NCI-H128 (cell line): Measurements from ENCODE around the gene TTC6.

Experiments
- DNase-seq: peaks from one replicate; lab custom pipeline; 2025; ENCODE audit not compliant: unreplicated experiment; lab: John Stamatoyannopoulos, UW

Gene TTC6

DNA sequence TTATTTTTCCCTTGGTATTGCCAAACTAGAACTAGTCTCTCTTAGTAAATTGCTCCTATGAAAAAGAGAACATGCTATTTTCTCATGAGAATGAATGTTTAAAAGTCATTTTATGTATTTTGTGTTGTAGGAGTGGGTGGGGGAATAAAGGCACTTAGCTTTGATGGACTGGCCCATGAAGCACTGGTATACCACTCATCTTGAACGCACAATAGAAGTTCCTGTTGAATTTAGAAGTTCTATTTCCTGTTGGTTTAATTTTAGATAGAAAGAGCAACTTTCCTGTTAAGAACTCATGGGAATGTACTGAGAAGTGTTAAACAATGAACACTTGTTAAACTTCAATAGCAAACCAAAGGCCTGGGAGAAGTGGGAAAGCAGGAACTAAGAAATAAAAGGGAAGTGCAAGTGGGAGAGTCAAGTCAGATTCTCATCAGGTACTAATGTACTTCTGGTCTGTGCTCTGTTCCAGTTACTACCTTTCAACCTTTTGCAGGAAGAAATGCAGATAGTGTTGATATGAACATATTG lies 23.1 kb downstream of the TTC6 start:
- no peak for DNase-seq

DNA sequence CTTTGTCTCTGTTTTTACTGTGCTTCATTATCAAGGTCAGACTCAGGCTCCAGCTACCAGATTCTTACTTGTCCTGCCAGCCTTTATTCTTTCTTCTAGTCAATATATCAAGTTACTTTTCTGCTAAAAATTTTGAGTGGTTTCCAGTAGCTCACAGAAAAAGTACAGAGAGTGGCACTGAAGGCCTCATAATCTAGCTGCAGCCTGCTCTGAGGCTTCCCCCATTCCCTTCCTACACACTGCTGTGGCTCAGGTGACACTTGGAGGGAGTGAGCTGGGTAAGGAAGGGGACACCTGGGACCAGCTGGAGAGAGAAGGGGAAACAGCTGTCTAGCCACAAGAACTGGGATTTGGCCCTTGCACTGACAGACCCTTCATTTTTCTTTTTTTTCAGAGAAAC lies 25.4 kb downstream of the TTC6 start:
- no peak for DNase-seq

DNA sequence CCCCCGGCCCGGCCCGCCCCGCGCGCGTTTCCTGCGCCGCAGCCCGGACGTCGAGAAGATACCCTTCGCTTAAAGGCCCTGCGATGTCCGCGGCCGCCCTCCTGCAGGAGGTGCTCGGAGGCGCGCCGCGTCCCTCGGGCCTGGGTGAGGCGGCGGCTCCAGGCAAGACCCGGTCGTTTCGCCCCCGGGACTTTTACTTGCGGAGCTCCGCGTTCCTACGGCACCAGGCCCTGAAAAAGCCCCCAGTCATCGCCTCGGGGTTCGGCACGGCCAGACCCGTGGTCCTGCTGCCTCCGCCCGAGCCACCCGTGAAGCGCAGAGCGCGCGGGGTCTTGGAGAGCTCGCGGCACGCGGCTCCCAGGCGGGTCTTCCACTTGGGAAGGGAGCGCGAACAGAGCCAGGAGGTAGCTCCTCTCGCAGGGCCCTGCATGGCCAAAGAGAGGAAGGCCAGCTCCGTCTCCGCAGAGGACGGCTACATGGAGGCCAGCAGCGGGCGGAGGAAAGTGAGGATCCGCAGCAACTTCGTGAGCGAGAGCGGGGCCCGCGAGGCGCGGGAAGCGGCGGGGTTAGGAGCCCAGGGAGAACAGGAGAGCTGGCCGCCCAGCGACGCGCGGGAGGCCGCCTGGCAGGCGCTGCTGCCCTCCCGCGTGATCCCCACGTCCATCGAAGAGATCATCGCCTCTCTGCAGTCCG lies 26.9 kb downstream of the TTC6 start:
- no peak for DNase-seq

DNA sequence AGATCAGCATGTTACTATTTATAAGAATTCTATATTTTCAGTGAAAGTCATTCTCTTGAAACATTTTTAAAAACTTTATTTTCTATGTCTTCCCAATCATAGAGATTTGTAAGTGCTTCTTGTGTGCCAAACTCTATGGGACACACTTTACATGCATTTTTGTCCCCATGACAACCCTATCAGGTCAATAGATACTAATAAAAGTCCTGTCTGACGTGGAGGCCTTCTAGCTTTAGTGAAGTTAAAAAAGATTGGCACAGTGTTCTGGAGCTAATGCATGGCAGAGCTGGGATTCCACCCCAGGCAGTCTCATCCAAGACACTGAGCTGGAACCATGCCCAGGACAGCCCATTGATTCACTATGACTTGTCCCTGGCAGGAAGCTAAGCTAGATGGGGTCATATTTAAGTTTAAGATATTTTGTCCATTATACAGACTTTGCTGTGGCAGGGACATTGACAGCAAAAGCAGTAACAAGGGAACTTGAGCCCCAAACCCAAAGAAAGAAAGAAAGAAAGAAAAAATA lies 28.1 kb downstream of the TTC6 start:
- no peak for DNase-seq

DNA sequence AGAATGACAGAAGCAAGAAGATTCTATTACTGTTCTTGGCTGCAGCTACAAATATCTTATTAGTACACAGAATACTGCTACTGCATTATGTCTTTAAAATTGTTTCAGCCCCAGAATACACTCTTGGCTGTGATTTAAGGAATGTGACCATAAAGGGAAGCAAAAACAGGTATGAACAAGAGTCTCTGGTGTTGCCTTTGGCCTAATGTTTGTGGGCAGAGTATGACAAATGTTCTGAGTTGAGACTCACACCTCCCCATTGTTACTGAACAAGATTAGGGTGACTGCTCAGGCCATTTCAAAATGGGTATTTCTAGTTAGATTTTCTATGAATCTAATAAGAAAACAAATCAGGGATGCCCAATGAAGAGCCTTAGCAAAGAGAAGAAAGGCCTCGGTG lies 28.5 kb downstream of the TTC6 start:
- DNase-seq: no peak

DNA sequence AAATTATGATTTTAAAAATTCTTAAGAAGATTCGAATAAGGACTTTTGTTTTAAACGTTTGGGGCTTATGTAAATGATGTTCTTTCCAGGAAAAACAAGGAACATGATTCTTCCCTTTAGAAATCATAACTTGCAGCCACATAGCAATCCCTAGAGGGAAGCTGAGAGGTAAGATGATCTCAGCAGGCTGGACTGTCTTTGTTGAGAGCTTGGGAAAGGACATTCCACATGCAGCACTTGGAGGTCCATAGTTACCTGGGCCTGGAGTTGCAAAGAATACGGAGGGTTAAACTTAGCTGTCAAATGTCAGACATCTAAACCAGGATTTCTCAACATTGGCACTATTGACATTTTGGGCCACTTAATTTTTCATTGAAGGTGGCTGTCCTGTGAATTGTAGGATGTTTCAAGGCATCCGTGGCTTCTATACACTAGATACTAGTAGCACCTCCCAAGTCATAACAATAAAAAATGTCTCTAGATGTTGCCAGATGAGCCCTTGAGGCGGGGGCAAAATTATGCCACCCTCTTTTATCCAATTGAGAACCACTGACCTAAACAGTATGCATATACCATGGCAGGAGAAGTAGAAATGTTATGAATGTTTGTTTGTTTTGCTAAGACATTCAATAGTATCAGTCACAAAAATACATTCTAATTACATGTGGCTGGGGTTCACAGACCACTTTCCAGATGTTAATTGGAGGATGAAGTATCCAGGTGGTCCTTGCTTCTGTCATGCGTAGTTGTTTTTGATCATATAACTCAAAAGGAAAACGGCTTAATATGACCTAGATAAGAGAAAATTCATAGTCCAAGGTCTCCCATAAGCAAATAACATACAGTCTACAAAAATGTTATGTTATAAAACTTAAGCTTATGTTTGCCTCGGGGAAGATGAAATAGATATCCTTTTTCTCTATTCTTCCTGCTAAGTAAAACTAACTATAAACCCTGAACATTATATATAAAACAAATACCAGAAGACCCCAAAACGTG lies 30.5 kb downstream of the TTC6 start:
- no peak for DNase-seq

DNA sequence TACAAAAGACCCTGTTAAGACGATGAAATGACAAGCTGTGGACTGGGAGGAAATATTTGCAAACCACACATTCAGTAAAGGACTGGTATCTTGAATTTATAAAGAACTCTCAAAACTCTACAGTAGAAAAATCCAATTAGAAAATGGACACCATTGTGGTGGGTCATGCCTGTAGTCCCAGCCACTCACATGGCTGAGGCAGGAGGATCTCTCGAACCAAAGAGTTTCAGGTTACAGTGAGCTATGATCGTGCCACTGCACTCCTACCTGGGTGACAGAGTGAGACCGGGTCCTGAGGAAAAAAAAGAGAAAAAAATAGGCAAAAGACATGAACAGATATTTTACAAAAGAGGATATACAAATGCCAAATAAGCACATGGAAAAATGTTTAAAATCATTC lies 41.9 kb downstream of the TTC6 start:
- DNase-seq: no peak

DNA sequence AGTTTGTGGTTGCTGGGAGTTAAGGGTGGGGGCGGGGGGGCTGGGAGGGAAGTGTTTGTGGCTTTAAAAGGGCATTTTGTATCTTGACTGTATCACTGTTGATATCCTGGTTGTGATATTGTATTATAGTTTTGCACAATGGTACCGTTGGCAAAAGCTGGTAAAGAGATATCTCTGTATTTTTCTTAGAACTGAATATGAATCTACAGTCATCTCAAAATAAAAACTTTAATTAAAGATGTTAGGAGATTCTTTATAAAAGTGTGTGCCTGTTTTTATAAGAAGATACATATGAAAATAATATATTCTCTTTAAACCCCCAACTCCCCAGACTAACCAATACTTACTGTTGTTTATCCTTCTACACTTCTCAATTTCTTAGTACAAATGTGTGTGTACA lies 43.2 kb downstream of the TTC6 start:
- DNase-seq: no peak

DNA sequence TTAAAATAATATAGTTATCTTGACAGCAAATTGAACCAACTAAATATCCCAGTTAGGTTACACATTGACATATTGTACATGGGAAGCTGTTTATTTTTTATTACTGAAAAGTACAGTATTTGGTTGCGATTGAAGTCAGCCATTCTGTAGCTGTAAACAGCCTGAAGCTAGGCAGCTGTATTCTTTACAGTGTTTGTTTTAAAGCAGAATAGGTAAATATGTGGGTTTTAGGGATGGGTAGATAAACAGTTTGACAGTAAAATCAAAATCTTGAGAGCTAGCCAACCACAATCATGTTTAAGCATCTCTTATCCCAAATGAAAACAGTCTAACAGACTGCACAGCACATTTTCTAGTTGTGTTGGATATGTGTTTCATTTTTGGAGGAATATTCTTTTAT lies 45.7 kb downstream of the TTC6 start:
- no peak for DNase-seq

DNA sequence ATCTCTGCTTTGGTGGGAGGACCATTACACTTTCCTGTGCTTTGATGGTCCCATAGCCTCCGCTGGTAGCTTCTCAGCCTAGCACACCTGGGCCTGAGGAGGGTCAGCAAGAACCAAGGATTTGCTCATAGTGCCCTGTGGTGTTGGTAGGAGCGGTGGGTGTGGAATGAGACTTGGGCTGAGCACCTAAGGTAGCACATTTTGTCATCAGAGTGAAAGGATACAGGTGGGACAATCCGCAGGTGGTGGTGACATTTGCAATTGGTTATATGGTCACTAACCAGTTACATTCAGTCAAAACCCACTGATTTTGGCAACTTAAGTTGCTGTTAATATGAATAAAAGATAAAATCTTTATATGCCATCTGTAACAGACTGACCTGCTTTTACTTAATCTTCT lies 46.7 kb downstream of the TTC6 start:
- no peak for DNase-seq

DNA sequence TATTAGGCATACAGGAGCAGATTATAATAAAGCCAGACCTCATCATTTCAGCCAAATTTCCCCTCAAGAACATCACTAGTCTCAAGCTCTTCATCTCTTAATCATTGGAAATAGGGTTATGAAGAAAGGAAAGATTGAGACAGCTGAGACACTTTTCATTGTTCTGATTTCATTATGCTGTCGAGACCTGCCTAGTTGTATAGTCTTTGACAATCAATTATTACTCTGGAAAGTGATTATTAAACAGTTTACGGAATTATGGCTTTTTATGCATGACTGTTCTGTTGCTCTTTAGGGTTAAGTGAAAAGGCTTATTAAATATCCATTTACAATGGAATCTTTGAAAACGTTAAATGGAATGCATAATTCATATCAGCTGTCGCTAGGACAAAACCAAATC lies 48.3 kb downstream of the TTC6 start:
- DNase-seq: no peak
